HG02840 (cell line): ENCODE measurements around the gene ATP1B1.
A peak's percentile ranks its signal among the peaks of the same experiment; 100 is the strongest.

ENCODE experiments used
- ATAC-seq: cut with Tn5 transposase; IDR thresholded peaks from one replicate; pipeline ENCODE4 v1.9.1; 2021; ENCODE audit warnings: mild to moderate bottlenecking, moderate library complexity, moderate number of reproducible peaks; ENCODE audit not compliant: unreplicated experiment, low FRiP score

ATP1B1 gene

GRCh38 chr1:169092399-169092798, 14.1 kb upstream of the ATP1B1 start:
- no peak for ATAC-seq

GRCh38 chr1:169094897-169095569, 11.5 kb upstream of the ATP1B1 start:
- ATAC-seq, result no peak

DNA sequence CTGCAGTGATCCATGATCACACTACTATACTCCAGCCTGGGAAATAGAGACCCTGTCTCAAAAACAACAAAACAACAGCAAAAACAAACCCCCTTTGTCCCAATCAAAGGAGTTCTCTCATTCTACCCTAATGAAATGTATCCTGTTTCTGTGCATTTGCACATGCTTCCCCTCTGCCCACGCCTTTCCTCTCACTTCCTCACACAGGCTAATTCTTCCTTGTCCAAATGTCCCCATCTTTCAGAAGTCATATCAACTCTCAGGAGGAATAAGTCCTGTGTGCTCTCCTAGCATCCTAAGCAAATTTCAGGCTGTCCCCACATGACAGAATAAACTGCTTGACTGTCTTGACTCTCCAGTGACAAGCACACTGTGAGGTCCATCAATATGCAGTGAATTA, 8.1 kb upstream of the ATP1B1 start:
- no peak for ATAC-seq

DNA sequence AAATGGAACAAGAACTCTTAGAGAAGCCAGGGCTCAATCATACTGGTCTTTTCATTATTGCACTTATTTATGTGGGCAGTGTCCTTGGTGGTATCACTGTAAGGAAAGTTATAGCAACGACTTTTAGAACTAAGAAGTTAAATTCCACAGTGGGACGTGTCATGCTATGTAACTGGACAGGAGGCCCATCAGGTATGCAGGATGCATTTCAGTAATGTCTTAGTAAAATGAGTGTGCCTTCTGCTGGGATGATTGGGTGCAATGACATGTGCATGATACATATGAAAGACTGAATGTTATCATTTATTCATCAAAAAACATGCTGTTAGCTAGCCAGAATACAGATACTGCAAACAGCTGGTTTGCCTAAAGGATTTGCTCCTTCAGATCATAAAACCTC, 6.9 kb upstream of the ATP1B1 start:
- no peak for ATAC-seq

DNA sequence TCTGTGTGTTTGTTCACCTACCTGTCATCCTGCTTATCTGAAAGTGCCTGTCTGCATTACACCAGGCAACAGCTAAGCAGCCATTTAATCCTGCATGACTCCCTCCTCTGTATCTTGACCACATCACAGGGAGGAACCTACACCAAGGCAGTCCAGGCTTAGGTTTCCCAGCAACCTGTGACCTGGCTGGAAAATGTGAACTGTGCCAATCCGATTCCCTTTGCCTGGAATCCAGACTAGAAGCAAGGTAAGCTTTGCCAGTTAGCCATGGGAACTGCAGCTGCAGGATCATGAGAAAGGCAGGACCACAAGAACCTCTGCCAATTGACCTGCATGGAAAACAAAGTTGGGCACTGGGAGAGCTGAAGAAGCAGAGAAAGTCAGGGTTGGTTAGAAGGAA, 6.3 kb upstream of the ATP1B1 start:
- ATAC-seq, result no peak

GRCh38 chr1:169100651-169101088, 5.8 kb upstream of the ATP1B1 start:
- no peak for ATAC-seq

DNA sequence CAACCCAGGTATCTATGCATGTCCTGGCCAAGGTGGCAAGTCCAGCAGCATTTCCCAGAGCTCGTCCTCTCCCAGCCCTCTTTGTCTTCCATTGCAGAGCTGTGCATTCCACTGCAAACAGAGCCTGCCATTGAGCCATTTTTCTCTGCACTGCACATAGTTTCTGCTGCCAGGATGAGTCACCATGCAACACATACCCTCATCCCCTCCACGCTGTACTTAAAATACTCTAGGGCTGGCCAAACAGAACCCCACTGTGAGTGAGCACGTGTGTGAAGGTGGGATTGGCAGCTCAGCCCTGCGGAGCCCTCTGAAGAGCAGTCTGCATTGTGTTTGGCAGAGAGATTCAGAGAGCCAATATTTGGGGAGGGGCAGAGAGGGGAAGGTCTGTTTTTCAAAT, 3.9 kb upstream of the ATP1B1 start:
- ATAC-seq, result no peak

GRCh38 chr1:169103002-169103401, 3.5 kb upstream of the ATP1B1 start:
- ATAC-seq, result no peak

- no peak for ATAC-seq
Measured at GRCh38 chr1:169103480-169103893, 3.0 kb upstream of the ATP1B1 start.

- no peak for ATAC-seq
Measured at GRCh38 chr1:169105087-169105433, 1.4 kb upstream of the ATP1B1 start.

GRCh38 chr1:169105434-169106094, 926 bp upstream of the ATP1B1 start:
- ATAC-seq, result peak; percentile 31

DNA sequence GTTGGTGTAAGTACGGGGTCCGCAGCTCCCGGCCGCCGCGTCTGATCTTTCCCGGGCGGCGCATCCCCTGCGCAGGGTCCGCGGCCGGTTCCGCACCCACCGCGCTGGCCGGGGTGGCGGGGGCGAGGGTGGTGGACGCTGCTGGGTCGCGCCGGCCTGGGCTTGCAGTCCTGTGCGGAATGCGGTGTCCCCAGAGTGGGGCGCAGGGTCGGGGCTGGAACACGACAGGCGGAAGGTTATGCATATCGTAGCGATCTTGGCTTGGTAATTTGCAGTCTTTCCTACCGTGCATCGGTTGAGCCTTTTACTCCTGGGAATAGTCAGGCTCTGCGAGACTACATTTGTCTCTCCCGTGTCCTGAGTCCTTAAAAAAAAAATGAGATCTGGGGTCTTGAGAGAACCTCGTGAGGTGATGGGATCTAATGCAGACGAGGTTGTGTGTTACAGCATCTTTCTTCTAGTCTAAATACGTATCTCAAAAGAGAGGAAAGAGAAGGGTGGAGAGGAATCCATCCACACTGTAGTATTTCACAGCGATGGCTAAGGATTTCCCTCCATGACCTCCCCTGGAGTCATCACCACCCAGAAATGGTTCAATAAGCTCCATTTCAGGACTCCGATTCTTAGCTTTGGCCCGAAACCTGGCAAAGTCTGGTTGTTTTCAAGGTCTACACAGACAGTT, 572 bp downstream of the ATP1B1 start:
- ATAC-seq, result no peak

GRCh38 chr1:169107603-169108208, 1.2 kb downstream of the ATP1B1 start:
- ATAC-seq, result no peak

DNA sequence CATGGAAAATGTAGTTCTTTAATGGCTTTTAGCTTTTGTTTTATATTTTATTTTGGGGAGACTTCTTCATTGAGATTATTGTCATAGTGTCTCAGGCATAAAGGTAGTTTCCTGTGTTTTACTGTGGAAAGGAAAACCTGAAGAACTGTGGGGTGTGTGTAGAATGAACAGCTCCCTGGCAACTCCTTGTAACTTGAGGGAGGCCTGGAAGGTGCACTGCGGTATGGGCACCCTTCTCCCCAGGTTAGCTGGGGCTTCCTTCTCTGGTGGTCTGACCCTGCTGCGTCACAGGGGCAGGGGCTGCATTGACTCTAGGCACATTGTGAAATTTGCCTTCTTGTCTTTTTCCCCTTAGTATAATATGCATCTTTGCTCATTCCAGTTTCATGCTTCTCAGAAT, 1.7 kb downstream of the ATP1B1 start:
- ATAC-seq, result no peak

DNA sequence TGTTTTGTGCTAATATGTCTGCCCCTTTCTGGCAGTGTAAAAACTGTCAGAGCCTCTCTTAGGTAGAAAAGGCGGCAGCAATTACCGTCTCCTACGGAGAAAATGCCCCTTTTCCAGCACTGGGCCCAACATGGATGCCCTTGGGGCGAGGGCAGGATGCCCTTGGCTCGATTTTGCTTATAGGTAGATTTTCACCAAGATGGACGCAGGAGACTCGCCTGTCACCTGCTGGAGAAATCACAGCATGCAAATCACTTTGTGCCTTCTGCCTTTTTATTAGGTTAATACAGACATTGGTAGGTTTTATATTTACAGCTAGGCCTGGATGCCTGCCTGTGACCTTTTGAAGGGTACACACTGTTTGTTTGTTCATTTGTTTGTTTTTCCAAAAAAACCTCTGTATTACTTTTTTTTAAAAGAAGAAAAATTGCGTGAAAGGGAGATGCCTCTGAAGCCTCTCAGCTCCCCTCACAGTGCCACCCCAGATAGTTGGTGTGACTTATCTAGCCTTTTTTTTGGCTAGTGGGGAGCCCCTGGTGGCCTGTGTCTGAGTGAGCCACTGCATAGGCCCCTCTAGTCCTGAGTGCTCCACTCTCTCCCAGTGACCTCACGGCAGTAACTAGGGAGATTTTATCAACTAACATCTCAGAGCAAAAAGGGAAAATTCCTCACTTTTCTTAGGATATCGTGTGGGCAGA, 2.5 kb downstream of the ATP1B1 start:
- no peak for ATAC-seq

- no peak for ATAC-seq
Measured at GRCh38 chr1:169109561-169110134, 3.2 kb downstream of the ATP1B1 start.

GRCh38 chr1:169110236-169110635, 3.7 kb downstream of the ATP1B1 start:
- no peak for ATAC-seq

DNA sequence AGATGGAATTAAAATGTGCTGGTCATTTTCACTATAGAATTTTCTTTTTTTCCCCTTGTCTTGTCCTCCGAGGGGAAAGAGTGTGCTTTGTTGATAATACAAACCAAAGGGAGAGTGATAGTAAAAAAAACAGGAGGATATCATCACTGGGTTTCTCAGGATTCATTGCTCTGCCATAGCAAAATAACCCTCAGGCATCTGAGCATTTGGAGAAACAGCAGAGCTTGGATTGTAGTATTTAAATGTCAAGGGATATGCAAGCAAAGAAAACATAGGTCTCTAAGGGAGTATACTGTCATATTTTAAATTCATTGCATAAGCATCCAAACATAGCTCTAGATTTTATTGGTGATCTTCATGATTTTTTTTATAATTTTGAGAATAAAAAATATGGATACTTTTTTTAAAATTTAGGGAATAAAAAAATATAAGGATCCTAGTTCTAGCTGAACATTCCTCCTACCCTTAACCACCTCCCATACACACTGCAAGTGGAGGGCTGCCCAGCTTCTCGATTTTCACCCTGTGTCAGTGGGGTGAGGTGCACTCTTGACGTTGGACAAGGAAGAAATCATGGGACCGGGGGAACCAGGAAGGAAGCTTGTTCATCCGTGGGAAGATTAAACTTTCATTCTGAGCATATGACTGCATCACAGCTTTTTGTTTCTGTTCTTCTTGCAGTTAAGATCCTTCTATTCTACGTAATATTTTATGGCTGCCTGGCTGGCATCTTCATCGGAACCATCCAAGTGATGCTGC, 4.4 kb downstream of the ATP1B1 start:
- ATAC-seq, result no peak

- no peak for ATAC-seq
Measured at GRCh38 chr1:169111472-169111871, 5.0 kb downstream of the ATP1B1 start.

DNA sequence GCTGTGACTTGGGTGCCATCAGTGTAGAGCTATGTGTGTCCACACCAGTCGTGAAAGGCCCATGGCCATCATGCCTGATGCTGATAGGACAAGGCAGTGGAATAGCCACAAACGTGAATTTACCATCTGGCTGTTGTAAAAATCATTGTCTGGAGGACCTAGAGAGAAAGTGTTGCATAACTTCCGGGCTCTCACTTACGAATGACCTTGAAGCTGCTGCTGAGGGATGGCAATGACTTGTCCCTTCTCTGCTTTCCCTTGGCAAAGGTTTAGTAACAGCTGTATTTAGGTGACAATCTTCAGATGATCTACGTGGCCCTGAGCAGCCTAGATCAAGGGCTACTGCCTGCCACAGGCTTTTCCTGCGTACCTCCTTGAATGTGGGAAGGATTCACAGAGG, 5.8 kb downstream of the ATP1B1 start:
- no peak for ATAC-seq
